DOHH2 (cell line): ENCODE data around the gene LAMA2.

Experiments
- H3F3A ChIP-seq: fragments of 200-600 bp; sonication (generic), shearing (Covaris generic); 2 replicates; pipeline ENCODE4 v1.6.0; 2016; ENCODE audit warnings: antibody characterized with exemption, mild to moderate bottlenecking; ENCODE audit not compliant: control insufficient read depth, insufficient read depth
- H3K27ac ChIP-seq: fragments of 200-600 bp; sonication (generic); 2 replicates; pipeline ENCODE4 v1.5.1; 2014; ENCODE audit warnings: low read depth, mild to moderate bottlenecking, low read length, moderate library complexity
- H3K27me3 ChIP-seq: fragments of 200-600 bp; sonication (generic); 2 replicates; pipeline ENCODE4 v1.6.1; 2014; ENCODE audit warnings: mild to moderate bottlenecking, low read length, mixed read lengths; ENCODE audit not compliant: control insufficient read depth
- H3K36me3 ChIP-seq: fragments of 200-600 bp; sonication (generic); 2 replicates; pipeline ENCODE4 v1.6.1; 2014; ENCODE audit warnings: mild to moderate bottlenecking, low read length, moderate library complexity, mixed read lengths; ENCODE audit not compliant: control insufficient read depth
- H3K4me1 ChIP-seq: fragments of 200-600 bp; sonication (generic); 2 replicates; pipeline ENCODE4 v1.6.1; 2014; ENCODE audit warnings: mild to moderate bottlenecking, low read length, mixed read lengths; ENCODE audit not compliant: control insufficient read depth
- H3K4me2 ChIP-seq: fragments of 200-600 bp; sonication (generic); 2 replicates; pipeline ENCODE4 v1.6.0; 2014; ENCODE audit warnings: mild to moderate bottlenecking, low read length, moderate library complexity
- H3K4me3 ChIP-seq: fragments of 200-600 bp; sonication (generic); 2 replicates; pipeline ENCODE4 v1.5.1; 2014; ENCODE audit warnings: mild to moderate bottlenecking, low read length, mixed read lengths
- H3K79me2 ChIP-seq: fragments of 200-600 bp; sonication (generic); 2 replicates; pipeline ENCODE4 v1.6.1; 2014; ENCODE audit warnings: mild to moderate bottlenecking, low read length, mixed read lengths; ENCODE audit not compliant: control insufficient read depth
- H3K9me2 ChIP-seq: fragments of 200-600 bp; sonication (generic); replicated peaks from 2 replicates; pipeline ENCODE4 v1.6.1; 2014; ENCODE audit warnings: mild to moderate bottlenecking, low read length, mixed read lengths; ENCODE audit not compliant: control insufficient read depth
- H3K9me3 ChIP-seq: fragments of 200-600 bp; sonication (generic); 2 replicates; pipeline ENCODE4 v1.6.1; 2014; ENCODE audit warnings: antibody characterized with exemption, low read length, mixed read lengths; ENCODE audit not compliant: control insufficient read depth, insufficient read depth
- H4K20me1 ChIP-seq: fragments of 200-600 bp; sonication (generic); 2 replicates; pipeline ENCODE4 v1.6.0; 2014; ENCODE audit warnings: low read depth, mild to moderate bottlenecking, antibody characterized with exemption, low read length, moderate library complexity; ENCODE audit not compliant: control insufficient read depth, insufficient read depth
- CTCF ChIP-seq: fragments of 200-600 bp; sonication (generic); IDR thresholded peaks from one replicate; pipeline ENCODE4 v1.5.1; 2014; ENCODE audit warnings: antibody characterized with exemption, mild to moderate bottlenecking, low read depth, low read length; ENCODE audit not compliant: poor library complexity, severe bottlenecking
- EZH2phosphoT487 ChIP-seq: fragments of 200-600 bp; sonication (generic); IDR thresholded peaks from 2 replicates; pipeline ENCODE4 v1.6.1; 2017; ENCODE audit warnings: borderline replicate concordance, mild to moderate bottlenecking, antibody characterized with exemption, low read length, moderate library complexity, mixed read lengths

The LAMA2 gene, protein sequence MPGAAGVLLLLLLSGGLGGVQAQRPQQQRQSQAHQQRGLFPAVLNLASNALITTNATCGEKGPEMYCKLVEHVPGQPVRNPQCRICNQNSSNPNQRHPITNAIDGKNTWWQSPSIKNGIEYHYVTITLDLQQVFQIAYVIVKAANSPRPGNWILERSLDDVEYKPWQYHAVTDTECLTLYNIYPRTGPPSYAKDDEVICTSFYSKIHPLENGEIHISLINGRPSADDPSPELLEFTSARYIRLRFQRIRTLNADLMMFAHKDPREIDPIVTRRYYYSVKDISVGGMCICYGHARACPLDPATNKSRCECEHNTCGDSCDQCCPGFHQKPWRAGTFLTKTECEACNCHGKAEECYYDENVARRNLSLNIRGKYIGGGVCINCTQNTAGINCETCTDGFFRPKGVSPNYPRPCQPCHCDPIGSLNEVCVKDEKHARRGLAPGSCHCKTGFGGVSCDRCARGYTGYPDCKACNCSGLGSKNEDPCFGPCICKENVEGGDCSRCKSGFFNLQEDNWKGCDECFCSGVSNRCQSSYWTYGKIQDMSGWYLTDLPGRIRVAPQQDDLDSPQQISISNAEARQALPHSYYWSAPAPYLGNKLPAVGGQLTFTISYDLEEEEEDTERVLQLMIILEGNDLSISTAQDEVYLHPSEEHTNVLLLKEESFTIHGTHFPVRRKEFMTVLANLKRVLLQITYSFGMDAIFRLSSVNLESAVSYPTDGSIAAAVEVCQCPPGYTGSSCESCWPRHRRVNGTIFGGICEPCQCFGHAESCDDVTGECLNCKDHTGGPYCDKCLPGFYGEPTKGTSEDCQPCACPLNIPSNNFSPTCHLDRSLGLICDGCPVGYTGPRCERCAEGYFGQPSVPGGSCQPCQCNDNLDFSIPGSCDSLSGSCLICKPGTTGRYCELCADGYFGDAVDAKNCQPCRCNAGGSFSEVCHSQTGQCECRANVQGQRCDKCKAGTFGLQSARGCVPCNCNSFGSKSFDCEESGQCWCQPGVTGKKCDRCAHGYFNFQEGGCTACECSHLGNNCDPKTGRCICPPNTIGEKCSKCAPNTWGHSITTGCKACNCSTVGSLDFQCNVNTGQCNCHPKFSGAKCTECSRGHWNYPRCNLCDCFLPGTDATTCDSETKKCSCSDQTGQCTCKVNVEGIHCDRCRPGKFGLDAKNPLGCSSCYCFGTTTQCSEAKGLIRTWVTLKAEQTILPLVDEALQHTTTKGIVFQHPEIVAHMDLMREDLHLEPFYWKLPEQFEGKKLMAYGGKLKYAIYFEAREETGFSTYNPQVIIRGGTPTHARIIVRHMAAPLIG (N-terminal part only)

DNA sequence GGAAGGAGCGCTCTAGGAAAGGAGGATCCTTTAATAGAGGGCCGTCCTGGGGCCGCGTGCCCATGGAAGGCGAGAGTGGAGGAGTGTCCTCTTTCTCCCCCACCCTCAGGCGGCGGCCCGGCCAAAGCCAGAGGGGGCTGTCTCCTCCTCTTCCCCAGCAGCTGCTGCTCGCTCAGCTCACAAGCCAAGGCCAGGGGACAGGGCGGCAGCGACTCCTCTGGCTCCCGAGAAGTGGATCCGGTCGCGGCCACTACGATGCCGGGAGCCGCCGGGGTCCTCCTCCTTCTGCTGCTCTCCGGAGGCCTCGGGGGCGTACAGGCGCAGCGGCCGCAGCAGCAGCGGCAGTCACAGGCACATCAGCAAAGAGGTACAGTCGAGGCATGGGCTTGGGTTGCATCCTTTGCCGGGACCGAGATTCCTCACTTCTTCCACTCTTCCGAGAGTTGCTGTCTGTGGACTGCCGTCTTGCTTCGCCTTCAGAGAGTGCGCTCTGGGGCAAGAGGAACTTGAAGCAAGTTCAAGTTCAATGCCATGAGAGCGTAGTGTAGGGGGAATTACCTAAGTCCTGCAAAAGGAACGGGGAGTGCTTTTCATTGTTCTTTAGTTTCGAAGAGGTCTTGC, at the start of gene LAMA2:
LAMA2 (plus strand) TSS at position 148 of the 621 bp plus-strand sequence; CDS start at position 256, 108 bp downstream.
- H3K9me2 ChIP-seq, result no peaks in the 10 kb centered on the region
- TF ChIP-seq EZH2phosphoT487 (no peak), CTCF (no peak)
- no peaks in the 10 kb centered on the region for H4K20me1 ChIP-seq
- no peaks in the 10 kb centered on the region for H3K4me1 ChIP-seq
- no peak within 1 kb of the TSS for H3K27ac ChIP-seq
- no peaks in the 10 kb centered on the region for H3K27me3 ChIP-seq
- H3K4me3 ChIP-seq, result no peak within 1 kb of the TSS
- H3K79me2 ChIP-seq, result no peaks in the 10 kb centered on the region
- no peaks in the 10 kb centered on the region for H3F3A ChIP-seq
- H3K9me3 ChIP-seq, result no peaks in the 10 kb centered on the region
- no peaks in the 10 kb centered on the region for H3K36me3 ChIP-seq
- no peak within 1 kb of the TSS for H3K4me2 ChIP-seq

DNA sequence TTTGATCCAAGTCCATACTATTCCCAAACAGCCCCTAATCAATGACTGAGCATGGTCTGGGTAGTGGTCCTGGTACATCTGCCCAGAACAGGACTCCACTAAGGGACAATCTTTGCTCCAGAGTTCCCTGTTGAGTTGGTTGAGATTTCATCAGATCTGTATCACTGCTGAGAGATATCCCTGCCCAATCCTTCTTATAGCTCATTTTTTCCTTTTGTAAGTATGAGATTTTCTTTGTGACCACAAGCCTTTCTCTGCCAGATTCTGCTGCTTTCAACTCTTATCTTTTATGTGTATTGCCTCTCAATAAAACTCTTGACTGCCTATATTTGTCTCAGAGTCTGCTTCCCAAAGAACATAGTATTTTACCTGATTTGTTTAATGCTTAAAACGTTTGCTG, 46.2 kb upstream of the LAMA2 start:
- Histone ChIP-seq H3K4me1 (no peaks in the 10 kb centered on the region), H3K27me3 (no peaks in the 10 kb centered on the region), H3K9me3 (no peaks in the 10 kb centered on the region), H3K4me3 (no peak overlapping the region), H3K36me3 (no peaks in the 10 kb centered on the region), H3K27ac (no peak overlapping the region), H3K79me2 (no peaks in the 10 kb centered on the region), H3F3A (no peaks in the 10 kb centered on the region), H3K4me2 (no peak overlapping the region), H3K9me2 (no peaks in the 10 kb centered on the region), H4K20me1 (no peaks in the 10 kb centered on the region)
- TF ChIP-seq CTCF, result no peak
- TF ChIP-seq EZH2phosphoT487, result no peak

DNA sequence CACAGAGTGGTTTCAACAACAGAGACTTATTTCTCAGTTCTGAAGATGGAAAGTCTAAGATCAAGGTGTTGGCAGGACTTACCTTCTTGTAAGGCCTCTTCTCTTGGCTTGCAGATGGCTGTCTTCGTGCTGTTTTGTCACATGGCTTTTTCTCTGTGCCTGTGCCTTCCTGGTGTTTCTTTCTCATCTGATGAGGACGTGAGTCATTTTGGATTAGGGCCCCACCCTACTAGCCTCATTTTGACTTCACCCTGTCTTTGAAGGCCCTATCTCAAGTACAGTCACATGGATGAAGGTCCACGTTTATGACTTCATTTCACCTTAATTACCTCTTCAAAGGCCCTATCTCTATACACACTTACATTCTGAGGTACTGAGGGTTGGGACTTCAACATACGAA, 41.4 kb upstream of the LAMA2 start:
- Histone ChIP-seq H3K4me1 (no peaks in the 10 kb centered on the region), H3K27me3 (no peaks in the 10 kb centered on the region), H3K27ac (no peak overlapping the region), H3K9me2 (no peaks in the 10 kb centered on the region), H3K79me2 (no peaks in the 10 kb centered on the region), H3K9me3 (no peaks in the 10 kb centered on the region), H3K36me3 (no peaks in the 10 kb centered on the region), H4K20me1 (no peaks in the 10 kb centered on the region), H3K4me2 (no peak overlapping the region), H3K4me3 (no peak overlapping the region), H3F3A (no peaks in the 10 kb centered on the region)
- TF ChIP-seq EZH2phosphoT487 (no peak), CTCF (no peak)
